Heart right ventricle (tissue), 16 donors: ENCODE data around the gene PYGO2. TPM values are rescaled to one million over a fixed set of nuclear protein-coding genes. Genes with fewer than 3 reads are reported as not detected.

Source experiments
- ATAC-seq, 8 donors: fragments of 200-7000 bp; cut with Tn5 transposase; one replicate each; pipeline ENCODE4 v1.9.1; 2020; ENCODE audit warnings: mild to moderate bottlenecking in 8 of 8, moderate library complexity in 8 of 8, moderate number of reproducible peaks in 1 of 8
- DNase-seq, 2 donors: peaks; one replicate each; pipeline ENCODE4 v3.0.0-alpha.2; 2020
- H3K27ac ChIP-seq, 10 donors: fragments of 200-600 bp; sonication (generic) in 2 of 10; one replicate each; pipeline versions ENCODE4 v1.5.0 to v1.8.0; 2020 to 2022; ENCODE audit warnings: mild to moderate bottlenecking in 3 of 10
- H3K27me3 ChIP-seq, 7 donors: fragments of 200-600 bp; one replicate each; pipeline ENCODE4 v1.8.0; 2021 to 2022; ENCODE audit warnings: mild to moderate bottlenecking in 2 of 7
- H3K36me3 ChIP-seq, 9 donors: fragments of 200-600 bp; sonication (generic) in 1 of 9; one replicate each; pipeline versions ENCODE4 v1.5.0 to v1.8.0; 2020 to 2022; ENCODE audit warnings: mild to moderate bottlenecking in 2 of 9
- H3K4me1 ChIP-seq, 9 donors: fragments of 200-600 bp; sonication (generic) in 1 of 9; one replicate each; pipeline versions ENCODE4 v1.5.0 to v1.8.0; 2020 to 2022; ENCODE audit warnings: mild to moderate bottlenecking in 4 of 9
- H3K4me3 ChIP-seq, 10 donors: fragments of 200-600 bp; sonication (generic) in 2 of 10; one replicate each; pipeline versions ENCODE4 v1.5.0 to v1.8.0; 2020 to 2022; ENCODE audit warnings: mild to moderate bottlenecking in 7 of 10, moderate library complexity in 2 of 10
- H3K9me3 ChIP-seq, 11 donors: fragments of 200-600 bp in 10 of 11; sonication (generic) in 2 of 11; one replicate each; pipeline versions ENCODE4 v1.5.0 to v1.8.0; 2013 to 2022; ENCODE audit warnings: mild to moderate bottlenecking in 2 of 11, control low read depth in 1 of 11, moderate library complexity in 1 of 11
- WGBS, 2 donors: extraction: QIAGEN DNeasy Blood & Tissue Kit; methylation state at CpG; one replicate each; pipeline ENCODE4 v1.1.7; 2013; ENCODE audit warnings: inconsistent platforms in 1 of 2; 5-methylcytosine and 5-hydroxymethylcytosine counted together
- intact Hi-C, 10 donors: fragments of 100-400 bp; cut with DNase I; formaldehyde crosslinking; loops; one replicate each; pipeline versions ENCODE4 v1.11.1 to v1.14.2; 2022
- long read RNA-seq, 3 donors: library from polyadenylated mRNA; unstranded; transcript quantifications; one replicate each; pipeline ENCODE4 v2.0.0, GENCODE V29; 2020 to 2021
- polyA plus RNA-seq, 2 donors: library from polyadenylated mRNA; stranded (reverse); fragments of 200-250 nt; gene quantifications; one replicate each; pipeline ENCODE4 v1.2.3, GENCODE V29; 2013
- total RNA-seq, 10 donors: library from RNA; stranded (reverse); fragmentation: NEBNext Ultra II Directional in 3 of 10; extraction: Animal tissue kit (Norgen Biotek cat#: 25700) in 3 of 10; gene quantifications; one replicate each; pipeline versions ENCODE4 v1.2.1 to v1.2.4, GENCODE V29; 2021 to 2023
- TF ChIP-seq, protein P1 (sequence below), 9 donors: fragments of 200-600 bp; sonication (generic) in 2 of 9; IDR thresholded peaks; one replicate each; pipeline versions ENCODE4 v1.5.0 to v1.8.0; 2021 to 2022; ENCODE audit warnings: antibody characterized with exemption in 9 of 9, mild to moderate bottlenecking in 5 of 9, moderate library complexity in 1 of 9
- donor health status: Arrhythmogenic right ventricular cardiomyopathy.
- donor health status: ischemic (EF 13 %, LVEDD 7.1; RV severe dilation, severe dysfunction).
- donor health status: healthy with polysubstance abuse.
- donor health status: DM: no; HTN: yes; CAD: no.
- donor health status: DM: no; HTN: no; CAD: no.
- donor health status: ischemic (EF 25% LVEDD 6.9; RV normal size, moderate dysfunction).
- donor health status: ischemic (EF 25% LVEDD 5.7; RV mildly dilated, moderate dysfunction).
- donor health status: healthy.
- donor health status: DM: yes; HTN: yes; CAD: no.
- donor health status: Ischemic cardiomyopathy.
- donor health status: ischemic (EF 35%, LVEDD 5.7; RV mildly dilated, moderate dysfunction).
- donor health status: nonischemic (EF 11% LVEDD 7.7; RV severe dilation, severe dysfunction).
- donor health status: DM: yes; HTN: yes; CAD: no.
- donor health status: PGD.
- donor health status: ischemic (EF 29% LVEDD 5.4; RV normal size, mild dysfunction).
- donor health status: nonischemic (EF 23%, LVEDD 6.1; RV moderate dilation, normal function).

Gene PYGO2
- total RNA-seq (10 to 100 TPM in 9 of 10 donors, 1 to 10 TPM in 1; 8.8 to 18.0 (median 13.9) TPM), polyA plus RNA-seq (10 to 100 TPM; 11.9 to 12.1 TPM)
- long read RNA-seq, donor 1, transcript PYGO2-202 (3 exons, 3,146 nt) = major isoform, 6 of 15 reads
- long read RNA-seq, donor 1, partial matches to known transcripts = 0 of 15 reads
- long read RNA-seq, donor 1, other reads (novel, unspliced or antisense) = 9 of 15 reads
- long read RNA-seq, donor 2, transcript PYGO2-202 (3 exons, 3,146 nt) = major isoform, 6 of 21 reads
- long read RNA-seq, donor 2, partial matches to known transcripts = 0 of 21 reads
- long read RNA-seq, donor 2, other reads (novel, unspliced or antisense) = 15 of 21 reads
- long read RNA-seq, donor 3, transcript PYGO2-202 (3 exons, 3,146 nt) = major isoform, 9 of 28 reads
- long read RNA-seq, donor 3, partial matches to known transcripts = 1 of 28 reads
- long read RNA-seq, donor 3, other reads (novel, unspliced or antisense) = 18 of 28 reads

- Histone ChIP-seq H3K9me3 (no peaks in the 10 kb centered on the region), H3K36me3 (peaks cover 0 to 61% (median 42%) of the 10 kb centered on the region in 9 donors), H3K4me3 (peak within 1 kb of the TSS; percentile 81 to 99 (median 90)), H3K27me3 (no peaks in the 10 kb centered on the region), H3K27ac (peak within 1 kb of the TSS; percentile 96 to 100 (median 99)), H3K4me1 (peaks cover 14 to 49% (median 33%) of the 10 kb centered on the region in 9 donors)
- intact Hi-C loops = loop anchor here in 7 of 10 donors (2.0 to 5.0 kb wide), 4 partner anchors 36 to 56 kb away; partner anchors contain the start of gene ZBTB7B (in 1 of the 7)
- ATAC-seq (peak; percentile 84 to 90 (median 86)), DNase-seq (peak; percentile 83 to 84)
- TF ChIP-seq, protein P1, sequence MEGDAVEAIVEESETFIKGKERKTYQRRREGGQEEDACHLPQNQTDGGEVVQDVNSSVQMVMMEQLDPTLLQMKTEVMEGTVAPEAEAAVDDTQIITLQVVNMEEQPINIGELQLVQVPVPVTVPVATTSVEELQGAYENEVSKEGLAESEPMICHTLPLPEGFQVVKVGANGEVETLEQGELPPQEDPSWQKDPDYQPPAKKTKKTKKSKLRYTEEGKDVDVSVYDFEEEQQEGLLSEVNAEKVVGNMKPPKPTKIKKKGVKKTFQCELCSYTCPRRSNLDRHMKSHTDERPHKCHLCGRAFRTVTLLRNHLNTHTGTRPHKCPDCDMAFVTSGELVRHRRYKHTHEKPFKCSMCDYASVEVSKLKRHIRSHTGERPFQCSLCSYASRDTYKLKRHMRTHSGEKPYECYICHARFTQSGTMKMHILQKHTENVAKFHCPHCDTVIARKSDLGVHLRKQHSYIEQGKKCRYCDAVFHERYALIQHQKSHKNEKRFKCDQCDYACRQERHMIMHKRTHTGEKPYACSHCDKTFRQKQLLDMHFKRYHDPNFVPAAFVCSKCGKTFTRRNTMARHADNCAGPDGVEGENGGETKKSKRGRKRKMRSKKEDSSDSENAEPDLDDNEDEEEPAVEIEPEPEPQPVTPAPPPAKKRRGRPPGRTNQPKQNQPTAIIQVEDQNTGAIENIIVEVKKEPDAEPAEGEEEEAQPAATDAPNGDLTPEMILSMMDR (IDR thresholded peaks at IDR 0.05) = peak; percentile 41 to 80 (median 62)
- 0% methylated on average over 71 to 93 of the region's 93 CpGs for WGBS, 2 donors
Observed at GRCh38 chr1:154961207-154962155, at the start of gene PYGO2. TSS of gene PYGO2 (minus strand) at chr1:154961782. CDS start at chr1:154961576, 206 bp downstream.

GRCh38 chr1:155011004-155011416 is 49.4 kb upstream of the PYGO2 start:
- Histone ChIP-seq H3K4me1 (peaks cover 12 to 82% (median 56%) of the 10 kb centered on the region in 9 donors), H3K27me3 (no peaks in the 10 kb centered on the region), H3K9me3 (no peaks in the 10 kb centered on the region), H3K27ac (peak overlapping the region in 7 of 10 donors; percentile 19 to 95 (median 55)), H3K36me3 (peaks cover 0 to 26% (median 9%) of the 10 kb centered on the region in 9 donors), H3K4me3 (peak overlapping the region in 1 of 10 donors; percentile 54)
- TF ChIP-seq, protein P1 (IDR thresholded peaks at IDR 0.05) = no peak
- intact Hi-C loops = loop anchor here in 1 of 10 donors (10.0 kb wide), 1 partner anchor 56 kb away; the partner anchor contains the start of gene PBXIP1
- ATAC-seq = no peak
- no peak for DNase-seq
- WGBS, 2 donors = 70% methylated on average over 5 of the region's 5 CpGs

DNA sequence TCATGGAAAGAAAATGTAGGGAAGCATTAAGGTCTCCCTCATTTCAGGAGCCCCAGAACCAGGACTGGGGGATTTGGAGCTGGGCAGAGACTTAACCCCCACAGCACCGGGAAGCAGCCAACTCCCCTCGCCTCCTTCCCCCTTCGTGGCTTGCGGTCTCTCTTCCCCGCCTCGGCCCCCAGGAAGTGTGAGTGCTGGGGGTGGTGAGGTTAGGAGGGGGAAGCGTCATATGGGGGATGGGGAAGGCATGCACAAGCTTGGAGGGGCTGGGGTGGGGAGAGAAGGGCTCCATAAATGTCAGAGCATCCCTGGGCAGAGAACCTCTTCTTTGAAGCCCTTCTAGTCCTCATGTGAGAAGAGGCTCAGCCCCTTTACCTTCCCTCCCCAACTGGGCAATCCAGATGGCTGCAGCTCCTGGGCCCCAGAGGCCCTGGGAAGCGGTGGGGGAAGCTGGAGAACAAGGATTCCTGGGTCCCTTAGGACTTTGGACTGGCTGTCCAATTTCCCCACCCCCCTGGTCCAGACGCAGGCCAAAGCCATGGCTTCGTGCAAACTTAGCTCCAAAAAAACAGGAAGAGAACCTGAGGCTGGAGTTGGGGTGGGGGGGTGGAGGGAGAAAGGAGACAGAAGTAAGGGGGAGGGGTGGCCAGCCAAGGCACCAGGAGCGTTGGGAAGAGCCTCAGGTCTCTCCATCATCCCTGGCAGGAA is 48.8 kb upstream of the PYGO2 start:
- H3K9me3 ChIP-seq = no peaks in the 10 kb centered on the region
- peaks cover 16 to 87% (median 62%) of the 10 kb centered on the region in 9 donors for H3K4me1 ChIP-seq
- TF ChIP-seq, protein P1 (IDR thresholded peaks at IDR 0.05) = no peak
- peaks cover 0 to 20% (median 8%) of the 10 kb centered on the region in 9 donors for H3K36me3 ChIP-seq
- peak overlapping the region in 5 of 10 donors; percentile 19 to 95 (median 67) for H3K27ac ChIP-seq
- no peak for ATAC-seq
- peak overlapping the region in 1 of 10 donors; percentile 54 for H3K4me3 ChIP-seq
- H3K27me3 ChIP-seq = no peaks in the 10 kb centered on the region
- 57 to 61% methylated on average over 11 of the region's 11 CpGs for WGBS, 2 donors
- intact Hi-C loops = loop anchor here in 1 of 10 donors (10.0 kb wide), 1 partner anchor 56 kb away; the partner anchor contains the start of gene PBXIP1
- DNase-seq = no peak
